Natural killer cell (primary cell): Measurements from ENCODE around the gene FLVCR2. TPM values are rescaled to one million over a fixed set of nuclear protein-coding genes. Genes with fewer than 3 reads are reported as not detected.

ENCODE experiments used
- ATAC-seq, 3 donors: fragments of 150-1000 bp in 2 of 3; fragments of 200-7000 bp in 1 of 3; cut with Tn5 transposase; 1 replicate in 1 of 3; 2 replicates in 2 of 3; pipeline ENCODE4 v1.10.0; 2021; ENCODE audit warnings: mild to moderate bottlenecking in 2 of 3, moderate library complexity in 2 of 3
- DNase-seq, 2 donors: peaks; one replicate each; pipeline versions ENCODE4 v3.0.0 to v3.0.0-alpha.2; 2013 to 2021; ENCODE audit warnings: mixed read lengths in 1 of 2
- H3K27ac ChIP-seq: one replicate; pipeline ENCODE4 v1.5.1; 2013; ENCODE audit warnings: mild to moderate bottlenecking, low read length
- H3K27me3 ChIP-seq: one replicate; pipeline ENCODE4 v1.6.1; 2013; ENCODE audit warnings: low read length; ENCODE audit not compliant: control insufficient read depth, insufficient read depth
- H3K36me3 ChIP-seq: one replicate; pipeline ENCODE4 v1.6.1; 2013; ENCODE audit warnings: low read length; ENCODE audit not compliant: control insufficient read depth, insufficient read depth
- H3K4me1 ChIP-seq: one replicate; pipeline ENCODE4 v1.6.1; 2013; ENCODE audit warnings: low read length; ENCODE audit not compliant: control insufficient read depth, insufficient read depth
- H3K4me3 ChIP-seq: one replicate; pipeline ENCODE4 v1.5.1; 2013; ENCODE audit warnings: low read length
- H3K9me3 ChIP-seq: one replicate; pipeline ENCODE4 v1.6.1; 2013; ENCODE audit warnings: low read length; ENCODE audit not compliant: control insufficient read depth, insufficient read depth
- H3K27ac Mint-ChIP-seq, 2 donors: one replicate each; pipeline ENCODE4 v1.8.0; 2022; ENCODE audit warnings: mild to moderate bottlenecking in 2 of 2, mixed read lengths in 2 of 2, moderate library complexity in 1 of 2
- H3K27me3 Mint-ChIP-seq, 2 donors: one replicate each; pipeline ENCODE4 v1.8.0; 2022; ENCODE audit warnings: low read depth in 2 of 2, mixed read lengths in 2 of 2
- H3K36me3 Mint-ChIP-seq: one replicate; pipeline ENCODE4 v1.8.0; 2022; ENCODE audit warnings: mixed read lengths
- H3K4me1 Mint-ChIP-seq, 2 donors: one replicate each; pipeline ENCODE4 v1.8.0; 2022; ENCODE audit warnings: mixed read lengths in 2 of 2
- H3K4me3 Mint-ChIP-seq: one replicate; pipeline ENCODE4 v1.8.0; 2022; ENCODE audit warnings: mild to moderate bottlenecking, moderate library complexity, mixed read lengths
- H3K9me3 Mint-ChIP-seq, 2 donors: one replicate each; pipeline ENCODE4 v1.8.0; 2022; ENCODE audit warnings: mixed read lengths in 2 of 2
- WGBS: methylation state at CpG from one replicate; pipeline ENCODE4 v1.1.7; 2013; ENCODE audit warnings: missing lambda C conversion rate; ENCODE audit not compliant: insufficient coverage; 5-methylcytosine and 5-hydroxymethylcytosine counted together
- intact Hi-C: fragments of 100-400 bp; cut with micrococcal nuclease; formaldehyde crosslinking; loops from one replicate; pipeline ENCODE4 v1.14.2; 2022
- total RNA-seq, 4 donors: library from RNA; stranded (reverse); fragments of 120-200 nt in 1 of 4; gene quantifications; one replicate each; pipeline versions ENCODE4 v1.2.3 to v1.2.4, GENCODE V29; 2013 to 2022
- TF ChIP-seq, protein P1 (sequence below): fragments of 200-600 bp; IDR thresholded peaks from one replicate; pipeline ENCODE4 v1.8.0; 2022; ENCODE audit warnings: antibody characterized with exemption

The FLVCR2 gene
- total RNA-seq, 3 donors from 2014 or later (not counting 1 experiment from before 2014, with no cell fraction given): 1.4 to 4.8 (median 2.1) TPM

DNA sequence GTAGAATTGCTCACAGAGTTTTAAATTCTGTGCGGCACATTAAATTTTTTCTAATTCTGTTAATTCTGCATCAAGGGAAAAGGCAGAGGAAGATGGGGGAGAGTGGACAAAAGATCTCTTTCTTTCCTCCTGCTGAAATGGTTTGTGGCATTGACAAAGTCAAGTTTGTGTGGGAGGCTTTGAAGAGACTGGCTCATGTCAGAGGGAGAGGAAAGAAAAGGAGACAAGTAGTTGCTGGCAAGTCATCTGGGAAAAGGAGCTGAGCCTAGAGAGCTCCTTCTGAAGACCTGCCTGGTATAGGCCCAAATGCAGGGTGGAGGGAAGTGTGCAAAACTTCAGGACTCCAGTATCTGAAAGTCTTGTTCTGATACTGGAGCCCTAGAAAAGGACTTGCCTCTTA lies 119.0 kb downstream of the FLVCR2 start:
- no peaks in the 10 kb centered on the region for H3K27me3 ChIP-seq
- TF ChIP-seq, protein P1, sequence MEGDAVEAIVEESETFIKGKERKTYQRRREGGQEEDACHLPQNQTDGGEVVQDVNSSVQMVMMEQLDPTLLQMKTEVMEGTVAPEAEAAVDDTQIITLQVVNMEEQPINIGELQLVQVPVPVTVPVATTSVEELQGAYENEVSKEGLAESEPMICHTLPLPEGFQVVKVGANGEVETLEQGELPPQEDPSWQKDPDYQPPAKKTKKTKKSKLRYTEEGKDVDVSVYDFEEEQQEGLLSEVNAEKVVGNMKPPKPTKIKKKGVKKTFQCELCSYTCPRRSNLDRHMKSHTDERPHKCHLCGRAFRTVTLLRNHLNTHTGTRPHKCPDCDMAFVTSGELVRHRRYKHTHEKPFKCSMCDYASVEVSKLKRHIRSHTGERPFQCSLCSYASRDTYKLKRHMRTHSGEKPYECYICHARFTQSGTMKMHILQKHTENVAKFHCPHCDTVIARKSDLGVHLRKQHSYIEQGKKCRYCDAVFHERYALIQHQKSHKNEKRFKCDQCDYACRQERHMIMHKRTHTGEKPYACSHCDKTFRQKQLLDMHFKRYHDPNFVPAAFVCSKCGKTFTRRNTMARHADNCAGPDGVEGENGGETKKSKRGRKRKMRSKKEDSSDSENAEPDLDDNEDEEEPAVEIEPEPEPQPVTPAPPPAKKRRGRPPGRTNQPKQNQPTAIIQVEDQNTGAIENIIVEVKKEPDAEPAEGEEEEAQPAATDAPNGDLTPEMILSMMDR: no peak
- Mint-ChIP-seq H3K27me3 (no peaks in the 10 kb centered on the region), H3K9me3 (peaks cover 0 to 2% of the 10 kb centered on the region in 2 donors), H3K27ac (no peak overlapping the region), H3K4me1 (no peaks in the 10 kb centered on the region), H3K36me3 (peaks cover 26% of the 10 kb centered on the region), H3K4me3 (no peak overlapping the region)
- 100% methylated on average over 1 of the region's 1 CpG for WGBS
- H3K27ac ChIP-seq: no peak overlapping the region
- ATAC-seq (no peak), DNase-seq (no peak)
- H3K4me1 ChIP-seq: no peaks in the 10 kb centered on the region
- intact Hi-C loops: no loop called here
- H3K9me3 ChIP-seq: peaks cover 3% of the 10 kb centered on the region
- H3K4me3 ChIP-seq: no peak overlapping the region
- peaks cover 18% of the 10 kb centered on the region for H3K36me3 ChIP-seq

Other genes with a start within 250 kb of the FLVCR2 start
- gene JDP2, start 150.6 kb upstream of the FLVCR2 start, total RNA-seq: 10 to 100 TPM in 1 of 3 donors, 1 to 10 TPM in 2; 1.9 to 10.5 (median 3.2) TPM
- gene BATF, start 56.2 kb upstream of the FLVCR2 start, total RNA-seq: 10 to 100 TPM; 12.6 to 32.5 (median 21.4) TPM
- gene ERG28, start 82.3 kb downstream of the FLVCR2 start, total RNA-seq: 10 to 100 TPM; 10.5 to 11.1 (median 10.9) TPM
- 10 to 100 TPM; 27.1 to 34.3 (median 32.5) TPM for gene TTLL5, start 82.6 kb downstream of the FLVCR2 start, total RNA-seq